IMR-90 (cell line): ENCODE measurements around the gene NTSR1. TPM values are rescaled to one million over a fixed set of nuclear protein-coding genes. Genes with fewer than 3 reads are reported as not detected.

ENCODE experiments used
- ATAC-seq: fragments of 200-7000 bp; cut with Tn5 transposase; 2 replicates; pipeline ENCODE4 v1.9.1; 2020; ENCODE audit warnings: low read depth, mild to moderate bottlenecking, moderate library complexity
- BruUV-seq: library from RNA; stranded (reverse); fragments of 400-500 nt; replicated peaks from 2 replicates; lab custom pipeline; 2021; lab: Mats Ljungman, UMichigan
- CTCF ChIA-PET: fragments of 300-600 bp; formaldehyde crosslinking; extraction: SDS; loops from one replicate; lab custom pipeline; 2021; ENCODE audit warnings: antibody characterized with exemption; lab: Yijun Ruan, JAX
- POLR2A ChIA-PET: fragments of 300-600 bp; sonication (Branson Sonifier 250); formaldehyde crosslinking; loops from one replicate; lab custom pipeline; 2022; ENCODE audit warnings: antibody characterized with exemption; ENCODE audit not compliant: unreplicated experiment; lab: Charles Lee
- DNase-seq: peaks from one replicate; pipeline ENCODE4 v3.0.0; 2013
- H2AFZ ChIP-seq: replicated peaks from 2 replicates; pipeline ENCODE3; 2013; ENCODE audit warnings: low read length, mild to moderate bottlenecking; ENCODE audit not compliant: poor library complexity
- H2AK5ac ChIP-seq: 2 replicates; pipeline ENCODE4 v1.6.1; 2013; ENCODE audit warnings: low read depth, low read length, inconsistent platforms
- H2AK9ac ChIP-seq: replicated peaks from 2 replicates; pipeline ENCODE3; 2013; ENCODE audit warnings: mild to moderate bottlenecking, low read depth, low read length, moderate library complexity; ENCODE audit not compliant: poor library complexity
- H2BK120ac ChIP-seq: 2 replicates; pipeline ENCODE4 v1.6.1; 2013; ENCODE audit warnings: low read depth, low read length, inconsistent platforms
- H2BK15ac ChIP-seq: 3 replicates; pipeline ENCODE4 v1.6.1; 2013; ENCODE audit warnings: low read depth, low read length, inconsistent platforms
- H2BK20ac ChIP-seq: 2 replicates; pipeline ENCODE4 v1.6.1; 2013; ENCODE audit warnings: low read depth, mild to moderate bottlenecking, inconsistent platforms, low read length, moderate library complexity
- H2BK5ac ChIP-seq: 2 replicates; pipeline ENCODE4 v1.6.1; 2013; ENCODE audit warnings: mild to moderate bottlenecking, low read depth, low read length, inconsistent platforms; ENCODE audit not compliant: poor library complexity, severe bottlenecking
- H3K14ac ChIP-seq: replicated peaks from 2 replicates; pipeline ENCODE4 v1.6.1; 2013; ENCODE audit warnings: low read depth, low read length, inconsistent platforms
- H3K18ac ChIP-seq: 2 replicates; pipeline ENCODE4 v1.6.1; 2013; ENCODE audit warnings: low read depth, low read length, control low read depth
- H3K23ac ChIP-seq: 2 replicates; pipeline ENCODE4 v1.6.1; 2013; ENCODE audit warnings: low read depth, low read length, inconsistent platforms
- H3K27ac ChIP-seq: 2 replicates; pipeline ENCODE4 v1.5.1; 2013; ENCODE audit warnings: mild to moderate bottlenecking, control low read depth, low read length; ENCODE audit not compliant: insufficient read depth
- H3K27me3 ChIP-seq: 2 replicates; pipeline ENCODE4 v1.6.1; 2013; ENCODE audit warnings: low read length; ENCODE audit not compliant: control insufficient read depth, insufficient read depth
- H3K36me3 ChIP-seq: 2 replicates; pipeline ENCODE4 v1.6.1; 2013; ENCODE audit warnings: low read length, mixed read lengths; ENCODE audit not compliant: control insufficient read depth, insufficient read depth
- H3K4ac ChIP-seq: 2 replicates; pipeline ENCODE4 v1.6.1; 2013; ENCODE audit warnings: low read depth, low read length, inconsistent platforms
- H3K4me1 ChIP-seq: 2 replicates; pipeline ENCODE4 v1.6.1; 2013; ENCODE audit warnings: low read length, mixed read lengths; ENCODE audit not compliant: control insufficient read depth, insufficient read depth
- H3K4me2 ChIP-seq: 2 replicates; pipeline ENCODE4 v1.6.1; 2013; ENCODE audit warnings: low read depth, mild to moderate bottlenecking, control low read depth, low read length, moderate library complexity
- H3K4me3 ChIP-seq: 2 replicates; pipeline ENCODE4 v1.5.1; 2013; ENCODE audit warnings: low read depth, mild to moderate bottlenecking, control low read depth, low read length, moderate library complexity; ENCODE audit not compliant: insufficient read depth
- H3K56ac ChIP-seq: 2 replicates; pipeline ENCODE4 v1.6.1; 2013; ENCODE audit warnings: low read length, inconsistent platforms; ENCODE audit not compliant: insufficient read depth; ENCODE audit errors: extremely low read depth
- H3K79me1 ChIP-seq, 2 experiments: 2 replicates each; pipeline ENCODE4 v1.6.1; 2013; ENCODE audit warnings: low read length in 2 of 2, inconsistent platforms in 1 of 2, low read depth in 1 of 2
- H3K9ac ChIP-seq: 2 replicates; pipeline ENCODE4 v1.6.1; 2013; ENCODE audit warnings: low read depth, low read length, control low read depth
- H3K9me1 ChIP-seq: 2 replicates; pipeline ENCODE4 v1.6.1; 2013; ENCODE audit warnings: low read length, inconsistent platforms; ENCODE audit not compliant: insufficient read depth
- H3K9me3 ChIP-seq: 2 replicates; pipeline ENCODE4 v1.6.1; 2013; ENCODE audit warnings: low read length; ENCODE audit not compliant: control insufficient read depth, insufficient read depth
- H4K20me1 ChIP-seq: 2 replicates; pipeline ENCODE4 v1.6.1; 2013; ENCODE audit warnings: low read length, inconsistent platforms; ENCODE audit not compliant: insufficient read depth
- H4K5ac ChIP-seq: 2 replicates; pipeline ENCODE4 v1.6.1; 2013; ENCODE audit warnings: mild to moderate bottlenecking, low read depth, low read length, control low read depth
- H4K8ac ChIP-seq, 2 experiments: 2 replicates each; pipeline ENCODE4 v1.6.1; 2013; ENCODE audit warnings: low read depth in 2 of 2, low read length in 2 of 2, control low read depth in 1 of 2, inconsistent platforms in 1 of 2
- H4K91ac ChIP-seq: 2 replicates; pipeline ENCODE4 v1.6.1; 2013; ENCODE audit warnings: low read depth, low read length, inconsistent platforms; ENCODE audit not compliant: insufficient read depth
- BHLHE40 ChIP-seq: fragments of 150-350 bp; IDR thresholded peaks from 2 replicates; pipeline ENCODE4 v1.6.1; 2016; ENCODE audit warnings: mild to moderate bottlenecking, low read depth, low read length
- CEBPB ChIP-seq: IDR thresholded peaks from 2 replicates; pipeline ENCODE4 v1.6.1; 2012; ENCODE audit warnings: low read depth, low read length, improper control_type of control experiment
- CTCF ChIP-seq: conservative IDR thresholded peaks from 2 replicates; pipeline ENCODE4 v1.5.1; 2012; ENCODE audit warnings: mild to moderate bottlenecking, low read depth, low read length, improper control_type of control experiment
- ELK1 ChIP-seq: fragments of 150-350 bp; IDR thresholded peaks from 2 replicates; pipeline ENCODE4 v1.6.1; 2016; ENCODE audit warnings: low read depth, mild to moderate bottlenecking, low read length, moderate library complexity, borderline replicate concordance
- FOS ChIP-seq: fragments of 150-350 bp; IDR thresholded peaks from 2 replicates; pipeline ENCODE4 v1.6.1; 2016; ENCODE audit warnings: low read depth, low read length
- MAFK ChIP-seq: IDR thresholded peaks from 2 replicates; pipeline ENCODE4 v1.6.1; 2012; ENCODE audit warnings: low read depth, low read length, improper control_type of control experiment
- MXI1 ChIP-seq: IDR thresholded peaks from 2 replicates; pipeline ENCODE4 v1.6.1; 2012; ENCODE audit warnings: low read depth, mild to moderate bottlenecking, low read length, moderate library complexity, borderline replicate concordance
- NFE2L2 ChIP-seq: fragments of 150-350 bp; IDR thresholded peaks from 2 replicates; pipeline ENCODE4 v1.6.1; 2016; ENCODE audit warnings: low read depth, mild to moderate bottlenecking, low read length
- POLR2A ChIP-seq: IDR thresholded peaks from 2 replicates; pipeline ENCODE4 v1.6.1; 2012; ENCODE audit warnings: mild to moderate bottlenecking, low read depth, low read length
- RAD21 ChIP-seq: IDR thresholded peaks from 2 replicates; pipeline ENCODE4 v1.6.1; 2012; ENCODE audit warnings: low read length, improper control_type of control experiment
- RCOR1 ChIP-seq: IDR thresholded peaks from 2 replicates; pipeline ENCODE4 v1.6.1; 2012; ENCODE audit warnings: mild to moderate bottlenecking, low read length, improper control_type of control experiment; ENCODE audit not compliant: insufficient replicate concordance
- SMC3 ChIP-seq: fragments of 150-350 bp; IDR thresholded peaks from 2 replicates; pipeline ENCODE4 v1.6.1; 2016; ENCODE audit warnings: low read depth, mild to moderate bottlenecking, antibody characterized with exemption, low read length, moderate library complexity
- USF2 ChIP-seq: fragments of 150-350 bp; IDR thresholded peaks from 2 replicates; pipeline ENCODE4 v1.6.1; 2017; ENCODE audit warnings: mild to moderate bottlenecking, antibody characterized with exemption, low read length, low read depth
- WGBS, 2 experiments: methylation state at CpG; one replicate each; pipeline versions ENCODE4 v1.1.5 to v1.1.7; 2013; ENCODE audit warnings: missing lambda C conversion rate in 2 of 2; ENCODE audit not compliant: insufficient read length in 1 of 2; ENCODE audit errors: extremely low coverage in 2 of 2; 5-methylcytosine and 5-hydroxymethylcytosine counted together
- dilution Hi-C: fragments of 300-500 bp; cut with HindIII; formaldehyde crosslinking; loops from one replicate; pipeline ENCODE4 v1.14.3; 2018; ENCODE audit warnings: low sequenced_read_pairs; ENCODE audit not compliant: unreplicated experiment
- in situ Hi-C: fragments of 300-500 bp; cut with MboI; formaldehyde crosslinking; loops from 3 replicates; pipeline ENCODE4 v1.14.3; 2019; ENCODE audit warnings: low sequenced_read_pairs, inconsistent platforms, mixed read lengths
- intact Hi-C: fragments of 100-400 bp; cut with micrococcal nuclease; formaldehyde crosslinking; loops from 2 replicates; pipeline ENCODE4 v1.10.0; 2022
- polyA plus RNA-seq, 3 experiments: library from polyadenylated mRNA; depleted of rRNA; stranded (reverse); fragments of >200 nt; gene quantifications; 2 replicates each; pipeline ENCODE4 v1.2.3, GENCODE V29; 2012; ENCODE audit warnings: low replicate concordance in 1 of 3
- total RNA-seq: library from RNA; depleted of rRNA; stranded (reverse); fragments of >200 nt; gene quantifications from 2 replicates; pipeline ENCODE4 v1.2.3, GENCODE V29; 2012

The NTSR1 gene
- total and polyA plus RNA-seq, 2 of the 4 experiments (the other 2 are of a cell fraction) = 0.54 to 1.8 TPM

GRCh38 chr20:62741191-62741691 is 32.6 kb downstream of the NTSR1 start:
- H3K27me3 ChIP-seq = no peaks in the 10 kb centered on the region
- H3K9me3 ChIP-seq = no peaks in the 10 kb centered on the region
- no peak overlapping the region for H4K5ac ChIP-seq
- H3K4ac ChIP-seq = peak overlapping the region; percentile 57; the same call in 1 of the 2 replicates
- no peak for ATAC-seq
- H3K9ac ChIP-seq = no peak overlapping the region
- H3K18ac ChIP-seq = no peak overlapping the region
- peak overlapping the region; percentile 89 for H2AK9ac ChIP-seq
- no peaks in the 10 kb centered on the region for H3K36me3 ChIP-seq
- H2BK15ac ChIP-seq = no peak overlapping the region
- ChIA-PET POLR2A (no interaction called here), CTCF (no interaction called here)
- H3K56ac ChIP-seq = no peak overlapping the region
- H3K23ac ChIP-seq = no peak overlapping the region
- peaks cover 13% of the 10 kb centered on the region for H3K4me1 ChIP-seq
- peaks cover 0 to 9% of the 10 kb centered on the region in 2 experiments; a peak in 1 of 4 replicates for H3K79me1 ChIP-seq
- WGBS, 2 experiments = no CpG with 5 or more reads among the region's 9 CpGs
- peak overlapping the region; percentile 7; the same call in 1 of the 2 replicates for H4K91ac ChIP-seq
- H3K4me2 ChIP-seq = no peak overlapping the region
- H2BK120ac ChIP-seq = peak overlapping the region; percentile 98; the same call in 1 of the 2 replicates
- H3K9me1 ChIP-seq = peaks cover 14% of the 10 kb centered on the region
- peak overlapping the region; percentile 87 for H2AFZ ChIP-seq
- TF ChIP-seq CTCF (no peak), ELK1 (no peak), USF2 (no peak), SMC3 (no peak), MXI1 (no peak), CEBPB (no peak), POLR2A (no peak), NFE2L2 (no peak), RCOR1 (no peak), BHLHE40 (no peak), MAFK (no peak), RAD21 (no peak), FOS (no peak)
- peak overlapping the region; percentile 62 to 77; a peak in 3 of 4 replicates for H4K8ac ChIP-seq
- no peak for DNase-seq
- H3K4me3 ChIP-seq = no peak overlapping the region
- no peak overlapping the region for H2BK20ac ChIP-seq
- no peak overlapping the region; the same call in 1 of the 2 replicates for H2AK5ac ChIP-seq
- H3K27ac ChIP-seq = peak overlapping the region; percentile 58; the same call in 1 of the 2 replicates
- intact Hi-C loops (no loop called here), in situ Hi-C loops (no loop called here), dilution Hi-C loops (no loop called here)
- H3K14ac ChIP-seq = 0 out of 2 replicates have a peak overlapping the region, but pooled peaks have one; percentile 50
- BruUV-seq = no TSS peak
- no peaks in the 10 kb centered on the region for H4K20me1 ChIP-seq
- peak overlapping the region; percentile 58 for H2BK5ac ChIP-seq
